GM21737 (cell line): ENCODE measurements around the gene CENPH.
"Not testable (repeated sequence)": the region's sequence is repeated elsewhere in the genome, so short reads cannot be mapped to it uniquely, and the experiment has no call there.

ENCODE experiments used
- ATAC-seq: cut with Tn5 transposase; IDR thresholded peaks from one replicate; pipeline ENCODE4 v1.9.1; 2021; ENCODE audit warnings: mild to moderate bottlenecking, moderate library complexity; ENCODE audit not compliant: unreplicated experiment

Gene CENPH

DNA sequence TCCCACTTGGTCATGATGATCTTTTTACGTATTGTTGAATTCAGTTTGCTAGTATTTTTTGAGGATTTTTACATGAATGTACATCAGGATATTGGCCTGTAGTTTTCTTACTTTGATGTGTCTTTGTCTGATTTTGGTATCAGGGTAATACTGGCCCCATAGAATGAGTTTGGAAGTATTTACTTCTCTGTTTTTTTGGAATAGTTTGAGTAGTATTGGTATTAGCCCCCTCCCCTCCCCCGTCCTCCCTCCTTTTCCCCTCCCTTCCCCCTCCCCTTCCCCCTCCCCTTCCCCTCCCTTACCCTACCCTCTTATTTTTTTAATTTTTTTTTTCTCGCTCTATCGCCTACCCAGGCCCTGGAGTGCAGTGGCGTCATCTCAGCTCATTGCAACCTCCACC lies 55.6 kb downstream of the CENPH start:
- ATAC-seq, result no peak

DNA sequence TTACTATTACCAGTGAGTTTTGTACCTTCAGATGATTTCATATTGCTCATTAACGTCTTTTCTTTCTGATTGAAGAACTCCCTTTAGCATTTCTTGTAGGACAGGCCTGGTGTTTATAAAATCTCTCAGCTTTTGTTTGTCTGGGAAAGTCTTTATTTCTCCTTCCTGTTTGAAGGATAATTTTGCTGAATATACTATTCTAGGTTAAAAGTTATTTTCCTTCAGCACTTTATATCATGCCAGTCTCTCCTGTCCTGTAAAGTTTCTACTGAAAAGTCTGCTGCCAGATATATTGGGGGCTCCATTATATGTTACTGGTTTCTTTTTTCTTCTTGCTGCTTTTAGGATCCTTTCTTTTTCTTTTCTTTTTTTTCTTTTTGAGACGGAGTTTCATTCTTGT lies 58.6 kb downstream of the CENPH start:
- ATAC-seq, result no peak

DNA sequence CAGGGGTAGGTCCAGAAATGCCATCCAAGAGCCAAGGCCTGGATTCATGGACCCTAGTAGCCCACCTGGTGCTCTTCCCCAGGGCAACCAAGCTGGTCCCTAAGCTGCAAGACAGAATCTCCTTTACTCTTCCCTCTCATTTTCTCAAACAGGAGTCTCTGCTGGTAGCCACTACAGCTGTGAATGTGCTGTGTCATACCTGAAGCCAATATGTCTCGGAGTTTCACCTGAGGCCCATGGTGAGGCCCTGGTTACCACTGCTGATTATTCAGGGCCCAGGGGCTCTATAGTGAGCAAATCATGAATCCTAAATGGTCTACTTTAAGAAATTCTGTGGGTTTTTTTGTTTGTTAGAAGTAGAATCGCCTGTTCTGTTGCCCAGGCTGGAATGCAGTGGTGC lies 61.2 kb downstream of the CENPH start:
- ATAC-seq, result no peak

DNA sequence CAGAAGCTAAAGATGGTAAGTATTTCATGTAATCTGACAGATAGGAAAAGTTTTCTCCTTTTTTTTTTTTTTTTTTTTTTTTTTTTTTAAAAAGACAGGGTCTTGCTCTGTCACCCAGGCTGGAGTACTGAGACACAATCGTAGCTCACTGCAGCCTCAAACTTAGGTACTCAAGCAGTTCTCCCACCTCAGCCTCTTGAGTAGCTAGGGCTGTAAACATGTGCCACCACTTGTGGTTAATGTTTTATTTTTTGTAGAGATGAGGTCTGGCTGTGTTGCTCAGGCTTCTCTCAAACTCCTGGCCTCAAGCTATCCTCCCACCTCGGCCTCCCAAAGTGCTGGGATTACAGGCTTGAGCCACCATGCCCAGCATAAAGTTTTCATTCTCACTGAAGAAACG lies 63.1 kb downstream of the CENPH start:
- ATAC-seq, result no peak

DNA sequence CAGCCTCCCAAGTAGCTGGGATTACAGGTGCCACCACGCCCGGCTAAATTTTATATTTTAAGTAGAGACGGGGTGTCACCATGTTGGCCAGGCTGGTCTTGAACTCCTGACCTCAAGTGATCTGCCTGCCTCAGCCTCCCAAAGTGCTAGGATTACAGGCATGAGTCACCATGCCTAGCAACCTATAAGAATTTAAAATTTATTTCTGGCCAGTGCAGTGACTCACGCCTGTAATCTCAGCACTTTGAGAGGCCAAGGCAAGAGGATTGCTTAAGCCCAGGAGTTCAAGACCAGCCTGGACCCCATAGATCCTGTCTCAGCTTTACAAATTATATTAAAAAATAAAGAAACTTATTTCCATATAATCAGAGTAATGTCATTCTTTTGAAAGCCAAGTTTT lies 66.6 kb downstream of the CENPH start:
- not testable (repeated sequence) for ATAC-seq

DNA sequence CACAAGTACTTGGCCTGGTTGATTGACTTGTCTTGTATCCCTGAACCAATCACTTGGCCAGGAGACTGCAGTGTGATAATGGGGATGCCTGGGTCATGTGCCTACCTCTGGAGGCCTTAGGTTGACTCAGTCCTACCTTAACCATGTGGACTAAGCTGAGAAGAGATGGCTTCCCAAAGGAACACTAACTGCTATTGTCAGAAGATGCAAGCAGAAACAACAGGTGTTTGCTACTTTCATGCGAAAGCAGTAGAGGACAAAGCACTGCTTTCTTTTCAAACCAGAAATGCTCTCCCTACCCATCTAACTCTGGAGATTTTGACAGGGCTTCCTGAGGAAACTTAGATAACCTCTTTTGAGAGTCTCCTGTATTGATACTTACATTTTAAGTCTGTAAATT lies 68.2 kb downstream of the CENPH start:
- no peak for ATAC-seq
